HFF-Myc (cell line): ENCODE results near the gene NQO2.
"Not testable (repeated sequence)": the region's sequence is repeated elsewhere in the genome, so short reads cannot be mapped to it uniquely, and the experiment has no call there.

ENCODE experiments used
- DNase-seq: peaks from one replicate; pipeline ENCODE4 v3.0.0-alpha.2; 2011; ENCODE audit warnings: low read depth; ENCODE audit errors: extremely low read depth
- H3K4me3 ChIP-seq: replicated peaks from 2 replicates; pipeline ENCODE4 v1.5.1; 2011; ENCODE audit warnings: low read depth, mild to moderate bottlenecking, control low read depth, low read length
- CTCF ChIP-seq: IDR thresholded peaks from 2 replicates; pipeline ENCODE4 v1.5.1; 2012; ENCODE audit warnings: mild to moderate bottlenecking, low read depth, low read length, control low read depth; ENCODE audit errors: missing control alignments

Gene NQO2

GRCh38 chr6:2969549-2969948 lies 30.1 kb upstream of the NQO2 start:
- DNase-seq: no peak
- TF ChIP-seq CTCF: no peak
- H3K4me3 ChIP-seq: no peak overlapping the region

GRCh38 chr6:2970034-2970685 lies 29.5 kb upstream of the NQO2 start:
- no peak for DNase-seq
- no peak for TF ChIP-seq CTCF
- peak overlapping the region; percentile 53 for H3K4me3 ChIP-seq

GRCh38 chr6:2970753-2971419 lies 28.8 kb upstream of the NQO2 start:
- peak overlapping the region; percentile 53 for H3K4me3 ChIP-seq
- DNase-seq: no peak
- no peak for TF ChIP-seq CTCF

GRCh38 chr6:2971420-2972218 lies 28.1 kb upstream of the NQO2 start, which contains the start of gene SERPINB6:
Gene SERPINB6, minus strand, starts transcription at chr6:2971567. Its CDS starts 12,235 bp downstream, at chr6:2959332.
- H3K4me3 ChIP-seq: peak within 1 kb of the TSS; percentile 53
- DNase-seq: no peak
- TF ChIP-seq CTCF: no peak

GRCh38 chr6:2972219-2972487 lies 27.5 kb upstream of the NQO2 start:
- H3K4me3 ChIP-seq, DNase-seq: not testable (repeated sequence)

- not testable (repeated sequence) for DNase-seq, H3K4me3 ChIP-seq
Measured at GRCh38 chr6:2972685-2973084, 27.0 kb upstream of the NQO2 start.

GRCh38 chr6:2973180-2973579 lies 26.5 kb upstream of the NQO2 start:
- H3K4me3 ChIP-seq, DNase-seq: not testable (repeated sequence)

- no peak for TF ChIP-seq CTCF
- DNase-seq: peak; percentile 77
- H3K4me3 ChIP-seq: no peak overlapping the region
Measured at GRCh38 chr6:2973676-2974075, 26.0 kb upstream of the NQO2 start.
